Measurements from ENCODE around the gene GBA3. TPM values are rescaled to one million over a fixed set of nuclear protein-coding genes. Genes with fewer than 3 reads are reported as not detected.

Gene GBA3
- total RNA-seq, 1 experiment from 2014 or later, result not detected

DNA sequence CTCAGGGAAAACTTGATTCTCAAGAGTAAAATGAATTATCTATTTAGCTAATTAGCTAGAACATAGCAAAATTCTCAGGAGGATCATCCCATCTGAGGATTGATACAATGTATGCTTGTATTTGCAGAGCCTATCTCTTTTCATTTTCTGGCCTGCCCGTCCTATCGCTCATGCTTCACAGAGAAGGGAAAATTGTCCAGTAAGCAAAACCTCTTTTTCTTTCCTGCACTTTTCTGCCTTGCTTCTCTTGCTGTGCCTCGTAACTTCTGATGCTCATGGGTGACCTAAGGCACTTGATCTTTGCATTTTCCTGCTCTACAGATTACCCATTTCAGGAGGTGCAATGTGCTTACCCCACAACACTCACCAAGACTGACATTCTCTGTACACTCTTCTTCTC, 88.1 kb downstream of the GBA3 start:
- no peak for DNase-seq (ENCODE audit: low read depth)

DNA sequence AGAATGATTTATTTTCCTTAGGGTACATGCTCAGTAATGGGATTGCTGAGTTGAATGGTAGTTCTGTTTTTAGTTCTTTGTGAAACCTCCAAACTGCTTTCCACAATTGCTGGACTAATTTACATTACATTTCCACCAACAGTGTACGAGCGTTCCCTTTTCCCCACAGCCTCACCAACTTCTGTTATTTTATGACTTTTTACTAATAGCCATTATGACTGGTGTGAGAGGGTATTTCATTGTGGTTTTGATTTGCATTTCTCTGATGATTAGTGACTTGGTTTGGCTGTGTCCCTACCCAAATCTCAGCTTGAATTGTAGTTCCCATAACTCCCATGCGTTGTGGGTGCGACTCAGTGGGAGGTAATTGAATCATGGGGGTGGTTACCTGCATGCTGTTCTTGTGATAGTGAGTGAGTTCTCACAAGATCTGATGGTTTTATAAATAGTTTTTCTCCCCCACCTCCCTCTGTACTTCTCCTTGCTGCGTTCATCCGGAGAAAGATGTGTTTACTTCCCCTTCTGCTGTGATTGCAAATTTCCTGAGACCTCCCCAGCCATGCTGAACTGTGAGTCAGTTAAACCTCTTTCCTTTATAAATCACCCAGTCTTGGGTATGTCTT, 95.1 kb downstream of the GBA3 start:
- DNase-seq (ENCODE audit: low read depth), result no peak

DNA sequence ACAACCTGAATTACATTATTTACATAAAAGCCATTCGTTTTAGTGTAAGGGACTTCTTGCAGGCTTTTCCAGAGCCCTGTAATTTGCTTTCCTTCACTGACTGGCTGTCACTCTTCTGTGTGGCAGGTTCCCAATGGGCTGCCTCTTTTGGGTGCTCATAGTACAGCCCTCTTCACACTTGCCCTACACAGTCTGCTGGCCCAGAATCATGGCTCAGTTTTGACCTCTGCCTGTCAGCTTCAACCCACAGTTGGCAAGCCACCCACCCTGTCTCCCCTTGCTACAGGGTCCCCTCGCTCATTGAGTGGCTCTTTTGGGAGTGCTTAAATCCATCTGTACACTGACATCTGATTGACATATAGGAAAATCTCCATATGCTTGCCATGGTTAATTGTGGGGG, 97.9 kb downstream of the GBA3 start:
- DNase-seq (ENCODE audit: low read depth), result no peak

DNA sequence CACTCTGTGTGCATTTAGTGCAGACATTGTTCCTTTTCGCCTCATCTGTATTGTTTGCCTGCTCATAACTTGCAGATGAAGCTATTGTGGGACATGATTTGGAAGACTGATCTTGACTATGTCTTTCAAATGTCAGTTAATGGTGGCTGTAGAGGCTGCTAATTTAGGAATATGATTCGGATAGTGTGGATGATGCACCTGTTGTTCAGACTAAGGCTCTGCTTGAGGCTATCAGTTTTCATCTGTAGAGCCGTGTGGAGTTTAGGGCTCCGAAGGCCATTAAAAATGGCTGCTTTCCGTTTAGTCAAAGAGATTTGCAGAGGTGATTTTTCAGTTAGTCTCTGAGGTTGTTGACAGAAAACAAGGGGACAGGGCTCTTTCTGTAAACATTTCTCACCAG, 102.0 kb downstream of the GBA3 start:
- no peak for DNase-seq (ENCODE audit: low read depth)

DNA sequence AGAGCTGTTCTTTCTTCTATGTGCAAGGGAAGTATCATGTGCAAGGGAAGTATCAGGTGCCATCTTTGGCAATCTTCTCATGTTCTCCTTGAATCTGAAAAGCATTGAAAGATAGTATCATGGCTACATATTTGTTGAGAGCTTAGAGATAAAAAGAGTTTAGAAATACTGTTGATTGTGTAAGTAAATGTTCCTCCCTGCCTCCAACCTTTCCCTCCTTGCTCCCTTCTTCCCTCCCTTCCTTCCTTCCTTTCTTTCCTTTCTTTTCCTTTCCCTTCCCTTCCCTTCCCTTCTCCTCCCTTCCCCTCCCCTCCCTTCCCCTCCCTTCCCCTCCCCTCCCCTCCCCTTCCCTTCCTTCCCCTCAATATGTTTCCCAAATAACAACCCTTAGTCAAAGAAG, 108.7 kb downstream of the GBA3 start:
- DNase-seq (ENCODE audit: low read depth), result no peak

DNA sequence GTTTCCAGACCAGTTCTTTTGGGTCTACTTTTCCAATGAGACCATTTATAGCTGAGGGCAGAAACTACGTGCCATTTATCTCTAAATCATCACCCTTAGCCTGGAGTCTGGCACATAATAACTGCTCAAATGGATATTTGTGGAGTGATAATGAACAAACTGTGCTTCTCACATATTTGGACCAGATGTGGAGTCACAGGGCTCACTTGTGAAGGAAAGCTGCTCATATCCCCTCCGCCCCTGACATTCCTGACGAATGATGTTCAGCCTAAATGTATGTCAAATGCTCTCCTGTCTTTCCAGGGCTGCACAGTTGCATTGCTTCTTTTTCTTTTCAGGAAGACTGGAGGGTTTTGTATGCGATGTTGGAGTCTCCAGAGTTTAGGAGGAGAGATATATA, 110.1 kb downstream of the GBA3 start:
- peak; percentile 1 for DNase-seq (ENCODE audit: low read depth)

DNA sequence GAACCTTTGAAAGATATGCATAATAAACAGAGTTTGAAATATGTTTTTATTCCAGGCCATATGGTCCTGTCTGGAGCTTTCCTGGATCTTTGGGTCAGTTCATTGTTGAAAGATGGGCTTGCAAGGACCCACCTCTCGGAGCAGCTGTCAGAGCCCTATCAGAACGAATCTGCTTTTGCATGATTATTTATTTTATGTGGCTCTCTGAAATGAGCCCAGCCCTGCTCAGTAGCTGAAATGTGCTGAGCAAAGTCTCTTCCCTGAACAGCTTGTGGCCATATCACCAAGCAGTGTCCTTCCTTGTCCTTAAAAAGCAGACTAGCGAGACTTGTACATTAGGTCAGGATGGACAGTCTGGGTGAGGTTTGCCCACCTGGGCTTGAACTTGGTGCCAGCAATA, 110.8 kb downstream of the GBA3 start:
- DNase-seq (ENCODE audit: low read depth), result no peak

DNA sequence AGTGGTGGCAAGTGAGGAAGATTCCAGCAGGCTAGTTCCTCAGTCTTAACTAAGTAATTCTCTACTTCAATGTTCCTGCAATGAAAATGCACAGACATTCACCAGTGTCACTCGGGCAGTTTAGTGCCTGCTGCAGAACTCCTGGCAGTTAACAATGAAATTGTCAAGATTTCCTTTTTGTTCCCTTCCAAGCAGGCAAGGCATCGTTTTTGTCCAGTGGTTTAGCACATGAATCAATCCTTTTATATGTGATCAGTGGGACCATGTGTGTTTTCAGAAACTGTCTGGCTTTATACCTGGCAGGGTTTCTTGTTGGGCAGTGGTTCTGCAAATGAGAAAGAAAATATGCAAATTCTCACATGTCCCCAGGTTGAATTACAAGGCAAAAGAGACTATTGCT, 122.2 kb downstream of the GBA3 start:
- no peak for DNase-seq (ENCODE audit: low read depth)

DNA sequence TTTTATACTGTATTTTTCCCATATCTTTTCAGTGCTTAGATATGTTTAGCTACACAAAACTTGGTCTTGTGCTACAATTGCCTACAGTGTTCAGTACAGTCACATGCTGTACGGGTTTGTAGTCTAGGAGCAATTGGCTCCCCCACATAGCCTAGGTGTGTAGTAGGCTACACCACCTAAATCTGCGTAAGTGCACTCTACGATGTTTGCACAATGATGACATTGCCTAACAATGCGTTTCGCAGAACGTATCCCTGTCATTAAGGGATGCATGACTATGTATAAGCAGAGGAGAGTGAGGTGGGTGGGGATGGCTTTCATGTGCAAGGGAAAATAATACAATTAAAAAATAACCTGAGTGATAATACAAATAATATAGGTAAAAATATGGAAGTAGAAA, 131.4 kb downstream of the GBA3 start:
- no peak for DNase-seq (ENCODE audit: low read depth)

DNA sequence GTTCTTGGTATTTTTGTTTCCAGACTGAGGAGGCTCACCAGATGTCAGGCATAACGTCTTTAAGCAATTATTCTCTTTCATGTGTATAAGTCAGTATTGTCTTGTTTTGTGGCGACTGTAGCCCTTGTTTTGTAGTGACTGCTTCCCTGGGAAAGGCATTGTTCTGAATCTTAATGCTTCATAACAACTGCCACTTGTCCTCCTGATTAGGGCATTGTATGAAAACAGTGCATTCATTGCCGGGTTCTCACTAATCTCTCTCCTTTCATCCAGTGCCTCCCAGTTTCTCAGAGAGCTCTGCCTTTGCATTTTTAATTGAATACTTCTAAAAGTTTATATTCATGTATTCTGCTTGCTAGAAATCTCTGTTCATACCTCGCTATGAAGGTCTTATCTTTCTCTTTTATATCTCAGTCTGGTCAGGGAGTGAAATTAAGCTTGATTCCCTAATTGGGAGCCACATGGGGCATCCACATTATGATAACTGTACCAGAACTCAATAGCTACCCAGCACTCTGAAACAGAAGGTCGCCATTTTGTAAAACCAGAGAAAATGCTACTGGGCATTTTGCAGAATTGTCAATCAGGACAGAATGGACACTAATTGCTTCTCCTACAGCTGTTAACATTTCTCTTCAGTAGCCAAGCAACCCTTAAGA, 149.8 kb downstream of the GBA3 start:
- no peak for DNase-seq (ENCODE audit: low read depth)

DNA sequence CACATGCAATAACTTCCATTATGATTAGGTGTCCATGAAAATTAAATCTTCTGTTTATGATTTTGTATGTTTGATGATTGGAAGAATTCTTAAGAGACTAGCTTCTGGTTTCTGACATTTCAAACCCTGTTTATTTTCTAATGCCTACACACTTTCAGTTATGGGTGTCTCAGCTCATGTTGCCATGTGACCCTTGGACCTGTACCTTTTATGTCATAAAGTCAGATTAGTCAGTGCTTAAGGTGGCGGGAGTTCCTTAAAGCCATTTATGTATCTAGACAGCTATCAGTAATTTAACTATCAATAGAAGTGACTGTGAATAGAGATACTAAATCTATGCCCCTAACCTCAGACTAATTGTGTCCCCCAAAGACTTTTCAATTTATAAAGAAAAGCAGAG, 155.6 kb downstream of the GBA3 start:
- DNase-seq (ENCODE audit: low read depth), result no peak

DNA sequence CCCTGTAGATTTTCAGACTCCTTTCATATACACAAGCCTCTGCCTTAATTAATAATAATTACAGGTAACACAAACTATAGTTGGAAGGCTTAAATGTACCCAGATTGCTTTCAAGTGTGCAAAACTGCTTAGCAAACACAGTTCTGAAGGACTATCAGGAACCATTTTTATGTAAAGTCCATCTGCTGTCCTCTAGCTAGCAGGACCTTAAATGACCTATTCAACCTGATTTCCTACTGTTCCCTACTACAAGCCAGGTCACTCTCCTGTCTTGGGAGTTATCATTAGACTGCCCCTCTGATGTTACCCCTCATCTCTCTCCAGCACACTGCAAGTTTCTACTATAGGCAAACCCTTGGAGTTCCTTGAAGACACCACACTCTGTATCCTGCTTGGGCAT, 157.3 kb downstream of the GBA3 start:
- DNase-seq (ENCODE audit: low read depth), result no peak

DNA sequence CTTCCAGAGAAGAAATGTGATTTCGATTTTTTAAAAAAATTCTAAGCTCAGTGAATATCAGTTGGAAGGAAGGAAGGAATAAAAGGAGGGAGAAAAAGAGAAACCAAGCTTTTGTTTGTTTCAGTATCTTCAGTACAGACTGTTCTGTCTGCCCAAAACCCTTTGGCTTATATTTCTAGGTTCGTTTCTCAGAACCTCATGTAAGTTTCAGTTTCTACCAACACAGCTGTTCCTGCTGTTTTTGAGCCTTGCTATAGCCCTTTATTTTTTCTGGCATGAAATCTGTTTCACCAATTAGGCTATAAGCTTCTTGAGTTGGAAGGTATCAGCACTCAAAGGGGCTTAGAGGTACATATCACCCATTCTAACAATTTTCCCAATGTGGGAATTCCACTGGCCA, 157.9 kb downstream of the GBA3 start:
- no peak for DNase-seq (ENCODE audit: low read depth)

DNA sequence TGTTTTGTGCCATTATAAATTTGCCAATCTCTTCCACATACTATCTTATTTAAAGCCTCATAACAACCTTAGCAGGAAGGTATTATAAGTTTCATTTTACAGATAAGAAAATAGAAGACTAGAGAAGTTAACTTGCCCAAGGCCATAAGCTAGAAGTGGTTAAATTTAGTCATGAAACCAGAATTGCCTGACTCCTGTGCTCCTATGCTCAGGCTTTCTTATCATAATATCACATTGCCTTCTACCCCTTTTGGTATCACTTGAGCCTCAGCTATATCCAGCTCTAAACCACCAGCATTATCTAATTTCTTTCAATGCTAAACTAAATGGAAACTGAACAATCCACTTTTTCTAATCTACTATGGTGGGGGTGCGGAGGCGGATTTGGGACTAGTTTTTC, 164.7 kb downstream of the GBA3 start:
- no peak for DNase-seq (ENCODE audit: low read depth)

DNA sequence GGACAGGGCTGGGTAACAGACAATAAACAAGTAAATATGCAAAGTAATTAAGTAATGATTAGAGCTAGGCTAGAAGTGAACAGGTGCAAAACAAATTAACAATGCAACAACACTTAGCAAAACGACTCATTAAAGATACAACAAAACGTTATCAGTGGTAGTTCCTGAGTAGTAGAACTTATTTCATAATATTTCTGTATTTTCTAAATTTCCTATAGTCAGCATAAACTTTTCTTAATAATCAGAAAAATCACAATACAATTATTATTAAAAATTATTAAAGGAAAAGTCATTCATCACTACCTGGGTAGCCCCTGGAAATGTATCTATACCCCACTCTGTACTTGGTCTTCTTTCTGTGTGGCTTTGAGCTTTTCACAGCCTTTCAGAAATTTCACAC, 166.6 kb downstream of the GBA3 start:
- no peak for DNase-seq (ENCODE audit: low read depth)

Other genes starting within 250 kb of the GBA3 start
- 12.4 and 12.9 TPM in 2 replicates for gene ADGRA3, start 176.9 kb upstream of the GBA3 start, total RNA-seq (2014; rRNA removed; shearing (Covaris generic))

Measured in RPMI7951 (cell line).